Coronary artery (tissue), 2 donors: ENCODE data around the gene DELE1.

Source experiments
- DNase-seq: peaks from one replicate; pipeline ENCODE4 v3.0.0-alpha.2; 2017; ENCODE audit warnings: low spot score
- H3K27ac ChIP-seq, 2 donors: fragments of 200-600 bp; sonication (generic); one replicate each; pipeline ENCODE4 v1.5.1; 2016 to 2019
- H3K4me3 ChIP-seq: fragments of 200-600 bp; sonication (generic); 2 replicates; pipeline ENCODE4 v1.5.1; 2016; ENCODE audit warnings: mild to moderate bottlenecking, moderate library complexity
- CTCF ChIP-seq: fragments of 200-600 bp; sonication (generic); IDR thresholded peaks from one replicate; pipeline ENCODE4 v1.5.1; 2019; ENCODE audit warnings: antibody characterized with exemption

DELE1 gene

DNA sequence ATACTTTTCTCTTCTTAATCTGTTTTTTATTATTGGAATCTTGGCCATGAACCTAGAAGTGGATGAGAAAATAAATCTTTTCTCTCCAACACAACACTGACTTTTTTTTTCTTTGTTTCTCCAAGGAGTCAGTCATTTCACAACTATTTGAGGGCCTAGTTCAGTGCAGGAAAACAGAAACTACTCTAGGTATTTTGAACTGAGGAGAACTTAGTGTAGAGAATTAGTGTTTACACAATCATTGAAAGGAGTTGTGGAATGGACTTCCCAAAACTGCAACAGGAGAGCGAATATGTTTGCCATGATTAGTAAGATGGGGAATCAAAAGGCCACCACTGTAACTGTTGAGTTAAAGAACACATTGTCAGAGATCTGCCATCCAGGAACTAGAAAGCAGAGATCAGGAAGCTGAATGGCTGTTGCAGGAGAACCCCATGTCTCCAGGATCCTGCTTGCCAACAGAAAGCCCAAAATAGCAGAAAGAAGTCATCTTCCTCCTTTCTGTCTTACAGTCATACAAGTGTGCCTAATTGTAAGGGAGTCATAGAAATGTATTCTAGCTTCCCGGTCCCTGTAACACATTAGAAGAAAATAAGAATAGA lies 25.1 kb upstream of the DELE1 start:
- TF ChIP-seq CTCF: no peak
- no peak for DNase-seq
- H3K4me3 ChIP-seq: no peak overlapping the region
- no peak overlapping the region for H3K27ac ChIP-seq

DNA sequence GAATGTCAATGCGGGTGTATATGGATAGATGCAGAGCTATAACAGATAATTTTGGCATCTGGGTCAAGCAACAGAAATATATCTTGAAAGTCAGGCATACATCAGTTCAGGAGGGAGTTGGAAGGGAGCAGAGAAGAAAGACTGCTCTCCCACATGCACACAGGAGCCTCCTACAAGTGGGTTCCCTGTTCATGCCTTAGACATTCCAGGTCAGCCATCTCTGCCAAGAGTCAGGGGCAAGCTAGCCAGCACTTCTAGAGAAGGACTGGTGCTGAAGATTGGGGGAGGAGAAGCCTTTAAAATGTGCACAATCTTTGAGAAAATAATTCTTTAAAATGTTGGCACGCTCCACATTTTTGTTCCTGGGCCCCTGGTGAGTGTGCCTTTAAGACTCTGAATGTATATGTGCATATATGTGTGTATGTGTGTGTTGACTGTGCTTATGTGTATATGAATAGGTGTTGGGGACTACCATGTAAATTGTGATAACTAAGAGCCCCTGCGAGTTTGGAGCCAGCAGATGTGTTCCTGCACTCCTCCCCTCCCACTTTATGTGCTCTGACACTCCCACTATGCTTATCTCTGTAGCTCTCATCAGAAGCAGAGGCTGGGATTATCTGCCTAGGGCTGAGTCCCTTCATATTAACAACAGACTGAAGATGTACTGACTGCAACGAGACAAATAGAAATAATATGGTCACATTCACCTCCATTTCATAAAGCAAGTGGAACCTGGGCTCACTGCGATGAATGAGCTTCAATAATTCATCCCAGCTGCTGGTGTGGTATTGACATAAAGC lies 21.5 kb upstream of the DELE1 start:
- TF ChIP-seq CTCF: no peak
- no peak for DNase-seq
- H3K4me3 ChIP-seq: no peak overlapping the region
- H3K27ac ChIP-seq: no peak overlapping the region

DNA sequence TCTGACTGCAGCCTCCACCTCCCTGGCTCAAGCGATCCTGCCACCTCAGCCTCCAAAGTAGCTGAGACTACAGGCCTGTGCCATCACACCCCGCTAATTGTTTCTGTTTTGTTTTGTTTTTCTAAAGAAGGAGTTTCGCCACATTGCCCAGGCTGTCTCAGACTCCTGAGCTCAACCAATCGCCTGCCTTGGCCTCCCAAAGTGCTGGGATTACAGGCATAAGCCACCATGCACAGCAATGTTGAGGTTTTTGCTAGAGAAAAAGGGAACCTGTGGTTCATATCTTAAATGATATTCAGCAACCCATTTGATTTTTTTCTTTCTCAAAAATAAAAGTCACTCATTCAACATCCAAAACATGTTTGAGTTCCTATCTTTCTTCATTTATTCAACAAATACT lies 20.4 kb upstream of the DELE1 start:
- Histone ChIP-seq H3K27ac (no peak overlapping the region), H3K4me3 (no peak overlapping the region)
- DNase-seq: no peak
- TF ChIP-seq CTCF: no peak

DNA sequence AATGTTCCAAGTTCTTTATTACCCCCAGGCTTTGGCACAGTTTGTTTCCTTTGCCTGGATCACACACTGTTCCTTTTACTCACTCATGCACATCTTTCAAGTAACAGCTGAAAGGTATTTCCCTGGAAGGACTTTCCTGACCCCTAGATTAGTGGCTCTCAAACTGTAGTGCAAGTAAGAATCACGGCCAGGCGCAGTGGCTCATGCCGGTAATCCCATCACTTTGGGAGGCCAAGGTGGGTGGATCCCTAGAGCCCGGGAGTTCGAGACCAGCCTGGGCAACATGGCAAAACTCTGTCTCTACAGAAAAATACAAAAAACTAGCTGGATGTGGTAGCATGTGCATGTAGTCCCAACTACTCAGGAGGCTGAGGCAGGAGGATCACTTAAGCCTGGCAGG lies 19.1 kb upstream of the DELE1 start:
- no peak overlapping the region for H3K4me3 ChIP-seq
- DNase-seq: no peak
- TF ChIP-seq CTCF: no peak
- no peak overlapping the region for H3K27ac ChIP-seq

GRCh38 chr5:141906517-141906916 lies 17.2 kb upstream of the DELE1 start:
- Histone ChIP-seq H3K4me3 (no peak overlapping the region), H3K27ac (no peak overlapping the region)
- DNase-seq: no peak
- no peak for TF ChIP-seq CTCF

DNA sequence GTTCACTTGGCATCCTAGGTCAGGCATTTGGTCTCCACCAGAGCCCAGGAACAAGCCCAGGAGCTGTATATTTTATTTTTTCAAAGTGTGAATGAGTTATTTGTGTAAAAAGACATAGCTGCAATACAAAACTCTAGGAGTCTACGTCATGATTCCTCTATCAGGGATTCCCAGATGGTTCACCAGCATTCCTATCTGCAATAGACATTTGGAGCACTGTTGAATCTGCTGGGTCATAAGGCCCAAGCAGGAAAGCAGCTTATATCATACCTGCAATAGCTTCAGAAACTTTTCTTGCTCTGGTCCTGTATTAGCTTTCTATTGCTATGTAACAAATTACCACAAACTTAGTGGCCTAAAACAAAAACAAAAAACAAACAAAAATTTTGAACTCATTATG lies 16.7 kb upstream of the DELE1 start:
- Histone ChIP-seq H3K27ac (no peak overlapping the region), H3K4me3 (no peak overlapping the region)
- TF ChIP-seq CTCF: no peak
- no peak for DNase-seq

DNA sequence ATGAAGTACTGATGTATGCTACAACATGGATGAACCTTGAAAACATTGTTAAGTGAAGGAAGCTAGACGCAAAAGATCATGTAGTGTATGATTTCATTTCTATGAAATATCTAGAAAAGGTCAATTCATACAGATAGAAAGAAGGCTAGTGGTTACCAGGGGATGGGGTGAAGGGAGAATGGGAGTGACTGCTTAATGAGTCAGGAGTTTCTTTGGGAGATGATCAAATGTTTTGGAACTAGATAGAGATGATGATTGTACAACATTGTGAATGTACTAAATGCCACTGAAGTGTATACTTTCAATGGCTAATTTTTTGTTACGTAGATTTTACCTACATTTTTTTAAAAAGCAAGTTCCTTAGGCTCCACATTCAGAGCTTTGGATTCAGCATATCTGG lies 14.9 kb upstream of the DELE1 start:
- no peak overlapping the region for H3K27ac ChIP-seq
- no peak for TF ChIP-seq CTCF
- no peak for DNase-seq
- no peak overlapping the region for H3K4me3 ChIP-seq
